CD14-positive monocyte (primary cell): ENCODE results near the gene LRRC74A. TPM values are rescaled to one million over a fixed set of nuclear protein-coding genes. Genes with fewer than 3 reads are reported as not detected.
A peak's percentile ranks its signal among the peaks of the same experiment; 100 is the strongest.

Experiments
- DNase-seq, 3 donors: peaks; one replicate each; pipeline ENCODE4 v3.0.0-alpha.2; 2011 to 2022
- H2AFZ ChIP-seq: 2 replicates; pipeline ENCODE4 v1.6.0; 2012; ENCODE audit warnings: mild to moderate bottlenecking, low read depth, low read length, inconsistent platforms; ENCODE audit not compliant: insufficient read depth, poor library complexity, severe bottlenecking
- H3K27ac ChIP-seq, 2 donors: 1 replicate in 1 of 2; 2 replicates in 1 of 2; pipeline ENCODE4 v1.5.1; 2012 to 2013; ENCODE audit warnings: low read length in 2 of 2, control low read depth in 1 of 2, inconsistent platforms in 1 of 2, low read depth in 1 of 2, mild to moderate bottlenecking in 1 of 2
- H3K27me3 ChIP-seq, 2 donors: one replicate each; pipeline versions ENCODE4 v1.6.0 to v1.6.1; 2011 to 2013; ENCODE audit warnings: low read length in 2 of 2; ENCODE audit not compliant: control insufficient read depth in 2 of 2, insufficient read depth in 2 of 2
- H3K36me3 ChIP-seq, 2 donors: replicated peaks in 1 of 2; 1 replicate in 1 of 2; 2 replicates in 1 of 2; pipeline versions ENCODE4 v1.5.1 to v1.6.1; 2012 to 2013; ENCODE audit warnings: low read length in 2 of 2, control low read depth in 1 of 2, inconsistent platforms in 1 of 2, mild to moderate bottlenecking in 1 of 2; ENCODE audit not compliant: insufficient read depth in 2 of 2, control insufficient read depth in 1 of 2
- H3K4me1 ChIP-seq, 2 donors: 1 replicate in 1 of 2; 2 replicates in 1 of 2; pipeline versions ENCODE4 v1.5.1 to v1.6.1; 2012 to 2013; ENCODE audit warnings: low read length in 2 of 2, control low read depth in 1 of 2, inconsistent platforms in 1 of 2, mild to moderate bottlenecking in 1 of 2, moderate library complexity in 1 of 2; ENCODE audit not compliant: insufficient read depth in 2 of 2, control insufficient read depth in 1 of 2
- H3K4me2 ChIP-seq: replicated peaks from 2 replicates; pipeline ENCODE3; 2012; ENCODE audit warnings: low read length, moderate library complexity, mild to moderate bottlenecking; ENCODE audit not compliant: poor library complexity, severe bottlenecking; ENCODE audit errors: extremely low read depth
- H3K4me3 ChIP-seq, 3 experiments: fragments of 200-600 bp in 1 of 3; sonication (generic) in 1 of 3; replicated peaks in 1 of 3; 1 replicate in 2 of 3; 2 replicates in 1 of 3; pipeline ENCODE4 v1.5.1; 2011 to 2013; ENCODE audit warnings: low read length in 3 of 3, mild to moderate bottlenecking in 3 of 3, control low read depth in 2 of 3, low read depth in 2 of 3, inconsistent platforms in 1 of 3, moderate library complexity in 1 of 3
- H3K79me2 ChIP-seq: 2 replicates; pipeline ENCODE4 v1.6.0; 2012; ENCODE audit warnings: mild to moderate bottlenecking, control low read depth, inconsistent platforms, low read length, moderate library complexity; ENCODE audit not compliant: insufficient read depth
- H3K9ac ChIP-seq: 2 replicates; pipeline ENCODE4 v1.6.0; 2017; ENCODE audit warnings: low read length, mild to moderate bottlenecking; ENCODE audit not compliant: insufficient read depth, poor library complexity, severe bottlenecking
- H3K9me3 ChIP-seq, 2 donors: replicated peaks in 1 of 2; 1 replicate in 1 of 2; 2 replicates in 1 of 2; pipeline versions ENCODE4 v1.5.1 to v1.6.1; 2012 to 2013; ENCODE audit warnings: low read length in 2 of 2, control low read depth in 1 of 2; ENCODE audit not compliant: control insufficient read depth in 1 of 2, insufficient read depth in 1 of 2
- H4K20me1 ChIP-seq: 2 replicates; pipeline ENCODE4 v1.6.0; 2012; ENCODE audit warnings: mild to moderate bottlenecking, low read length, control low read depth, moderate library complexity; ENCODE audit not compliant: insufficient read depth
- H3K27ac Mint-ChIP-seq, 7 donors: one replicate each; pipeline ENCODE4 v1.8.0; 2020; ENCODE audit warnings: mild to moderate bottlenecking in 7 of 7, mixed read lengths in 7 of 7, moderate library complexity in 6 of 7, inconsistent platforms in 2 of 7
- H3K27me3 Mint-ChIP-seq, 3 donors: one replicate each; pipeline ENCODE4 v1.8.0; 2021 to 2022; ENCODE audit warnings: low read depth in 3 of 3, mild to moderate bottlenecking in 3 of 3, mixed read lengths in 3 of 3, moderate library complexity in 3 of 3, inconsistent platforms in 1 of 3
- H3K36me3 Mint-ChIP-seq, 2 donors: one replicate each; pipeline ENCODE4 v1.8.0; 2020; ENCODE audit warnings: mixed read lengths in 2 of 2, inconsistent platforms in 1 of 2, mild to moderate bottlenecking in 1 of 2
- H3K4me1 Mint-ChIP-seq: one replicate; pipeline ENCODE4 v1.8.0; 2020; ENCODE audit warnings: mild to moderate bottlenecking, mixed read lengths
- H3K4me3 Mint-ChIP-seq, 2 donors: one replicate each; pipeline ENCODE4 v1.8.0; 2020; ENCODE audit warnings: mild to moderate bottlenecking in 2 of 2, mixed read lengths in 2 of 2, moderate library complexity in 1 of 2
- H3K9me3 Mint-ChIP-seq, 7 donors: one replicate each; pipeline ENCODE4 v1.8.0; 2020 to 2022; ENCODE audit warnings: mixed read lengths in 7 of 7, mild to moderate bottlenecking in 6 of 7, moderate library complexity in 6 of 7, inconsistent platforms in 2 of 7
- CTCF ChIP-seq: fragments of 200-600 bp; IDR thresholded peaks from one replicate; pipeline ENCODE4 v1.8.0; 2022; ENCODE audit warnings: antibody characterized with exemption, mild to moderate bottlenecking
- WGBS: methylation state at CpG from one replicate; pipeline ENCODE4 v1.1.5; 2013; ENCODE audit warnings: missing lambda C conversion rate; ENCODE audit not compliant: insufficient coverage; 5-methylcytosine and 5-hydroxymethylcytosine counted together
- intact Hi-C, 2 donors: fragments of 100-400 bp; cut with micrococcal nuclease; formaldehyde crosslinking; loops; one replicate each; pipeline versions ENCODE4 v1.15.0 to v1.15.1; 2023
- polyA plus RNA-seq, 3 donors: library from polyadenylated mRNA; depleted of rRNA in 1 of 3; unstranded in 2 of 3; stranded (reverse) in 1 of 3; fragments of 300-500 nt in 2 of 3; fragments of >200 nt in 1 of 3; fragmentation: Illumina TruSeq in 2 of 3; gene quantifications; 1 replicate in 2 of 3; 2 replicates in 1 of 3; pipeline ENCODE4 v1.2.3, GENCODE V29; 2012 to 2021

The LRRC74A gene
- polyA plus RNA-seq, 3 donors, result 0.24 TPM; not detected in 2

- Histone ChIP-seq H3K9ac (peak overlapping the region; percentile 41), H3K4me2 (peak overlapping the region; percentile 38), H3K79me2 (no peaks in the 10 kb centered on the region), H3K27ac (peak overlapping the region; percentile 50 to 86), H3K27me3 (no peaks in the 10 kb centered on the region), H3K4me1 (peaks cover 45 to 54% of the 10 kb centered on the region in 2 donors), H4K20me1 (no peaks in the 10 kb centered on the region), H3K9me3 (no peaks in the 10 kb centered on the region), H3K4me3 (peak overlapping the region in 1 of 3 experiments; percentile 19), H2AFZ (peak overlapping the region; percentile 62), H3K36me3 (no peaks in the 10 kb centered on the region)
- Mint-ChIP-seq H3K4me1 (peaks cover 52% of the 10 kb centered on the region), H3K27ac (peak overlapping the region; percentile 89 to 96 (median 94)), H3K27me3 (peaks cover 18 to 32% (median 22%) of the 10 kb centered on the region in 3 donors), H3K9me3 (peaks cover 0 to 2% (median 0%) of the 10 kb centered on the region in 7 donors), H3K4me3 (peak overlapping the region in 1 of 2 donors; percentile 82), H3K36me3 (no peaks in the 10 kb centered on the region)
- DNase-seq, result peak; percentile 61 to 75 (median 75)
- intact Hi-C loops, result loop anchor here (2.0 to 5.0 kb wide), 4 partner anchors 38 to 133 kb away; no protein-coding TSS in a partner anchor
- no peak for TF ChIP-seq CTCF
- WGBS, result 15% methylated on average over 15 of the region's 20 CpGs
Observed at GRCh38 chr14:76918782-76919394, 92.7 kb downstream of the LRRC74A start.

Other genes starting within 250 kb of the LRRC74A start
- gene VASH1, start 64.9 kb upstream of the LRRC74A start, polyA plus RNA-seq, result 10 to 100 TPM in 1 of 3 donors, 1 to 10 TPM in 2; 2.5 to 10.5 (median 3.3) TPM
- 10 to 100 TPM in 1 of 3 donors, 1 to 10 TPM in 2; 8.1 to 10.4 (median 8.5) TPM for gene ANGEL1, start 13.5 kb upstream of the LRRC74A start, polyA plus RNA-seq
- gene IRF2BPL, start 202.3 kb downstream of the LRRC74A start, polyA plus RNA-seq, result 10 to 100 TPM in 1 of 3 donors, 1 to 10 TPM in 2; 1.4 to 17.9 (median 1.9) TPM